Neuronal stem cell (in vitro differentiated cells): Measurements from ENCODE around the gene DTD2.

Experiments
- DNase-seq: peaks from one replicate; pipeline ENCODE4 v3.0.0-alpha.2; 2013; ENCODE audit warnings: low spot score
- H2AFZ ChIP-seq: one replicate; pipeline ENCODE4 v1.6.1; 2013; ENCODE audit warnings: mild to moderate bottlenecking, low read length, inconsistent platforms
- H2AK5ac ChIP-seq: 2 replicates; pipeline ENCODE4 v1.6.1; 2013; ENCODE audit warnings: low read depth, mild to moderate bottlenecking, inconsistent platforms, low read length, moderate library complexity, mixed read lengths
- H2BK120ac ChIP-seq: 2 replicates; pipeline ENCODE4 v1.6.1; 2013; ENCODE audit warnings: low read depth, mild to moderate bottlenecking, inconsistent platforms, low read length, moderate library complexity, mixed read lengths
- H2BK12ac ChIP-seq: one replicate; pipeline ENCODE4 v1.6.1; 2013; ENCODE audit warnings: low read length, inconsistent platforms
- H2BK15ac ChIP-seq: 2 replicates; pipeline ENCODE4 v1.6.1; 2013; ENCODE audit warnings: mild to moderate bottlenecking, low read length, inconsistent platforms, mixed read lengths
- H2BK5ac ChIP-seq: one replicate; pipeline ENCODE4 v1.6.1; 2013; ENCODE audit warnings: inconsistent platforms, mild to moderate bottlenecking, low read length, moderate library complexity
- H3K14ac ChIP-seq: one replicate; pipeline ENCODE4 v1.6.1; 2013; ENCODE audit warnings: low read length, inconsistent platforms
- H3K18ac ChIP-seq: 2 replicates; pipeline ENCODE4 v1.6.1; 2013; ENCODE audit warnings: low read length, inconsistent platforms
- H3K23ac ChIP-seq: 2 replicates; pipeline ENCODE4 v1.6.1; 2013; ENCODE audit warnings: low read depth, mild to moderate bottlenecking, mixed read lengths, low read length, inconsistent platforms; ENCODE audit not compliant: poor library complexity
- H3K27ac ChIP-seq: replicated peaks from 3 replicates; pipeline ENCODE4 v1.5.1; 2013; ENCODE audit warnings: low read length, inconsistent platforms
- H3K27me3 ChIP-seq, 3 experiments: 2 replicates each; pipeline ENCODE4 v1.6.1; 2013; ENCODE audit warnings: low read length in 3 of 3, mild to moderate bottlenecking in 2 of 3, inconsistent platforms in 1 of 3, low read depth in 1 of 3, mixed read lengths in 1 of 3, moderate library complexity in 1 of 3; ENCODE audit not compliant: control insufficient read depth in 3 of 3, insufficient read depth in 3 of 3
- H3K36me3 ChIP-seq, 2 donors: replicated peaks in 1 of 2; 2 replicates each; pipeline ENCODE4 v1.6.1; 2013; ENCODE audit warnings: low read length in 2 of 2; ENCODE audit not compliant: control insufficient read depth in 2 of 2, insufficient read depth in 2 of 2
- H3K4ac ChIP-seq: 2 replicates; pipeline ENCODE4 v1.6.1; 2013; ENCODE audit warnings: inconsistent platforms, mild to moderate bottlenecking, low read length, moderate library complexity
- H3K4me1 ChIP-seq, 2 donors: 1 replicate in 1 of 2; 2 replicates in 1 of 2; pipeline ENCODE4 v1.6.1; 2013; ENCODE audit warnings: low read length in 2 of 2, low read depth in 1 of 2; ENCODE audit not compliant: control insufficient read depth in 2 of 2, insufficient read depth in 1 of 2
- H3K4me2 ChIP-seq: one replicate; pipeline ENCODE4 v1.6.1; 2013; ENCODE audit warnings: mild to moderate bottlenecking, low read length, inconsistent platforms; ENCODE audit not compliant: insufficient read depth, poor library complexity, severe bottlenecking
- H3K4me3 ChIP-seq, 2 donors: 2 replicates each; pipeline ENCODE4 v1.5.1; 2013; ENCODE audit warnings: low read length in 2 of 2, mild to moderate bottlenecking in 2 of 2, inconsistent platforms in 1 of 2, moderate library complexity in 1 of 2
- H3K79me1 ChIP-seq: one replicate; pipeline ENCODE4 v1.6.1; 2013; ENCODE audit warnings: low read depth, mild to moderate bottlenecking, inconsistent platforms, low read length, moderate library complexity
- H3K9ac ChIP-seq: one replicate; pipeline ENCODE4 v1.6.1; 2013; ENCODE audit warnings: mild to moderate bottlenecking, low read depth, low read length, inconsistent platforms; ENCODE audit not compliant: poor library complexity
- H3K9me3 ChIP-seq, 2 donors: replicated peaks in 1 of 2; 2 replicates each; pipeline versions ENCODE3 to v1.6.1; 2013; ENCODE audit warnings: low read length in 2 of 2, mild to moderate bottlenecking in 2 of 2, inconsistent platforms in 1 of 2, low read depth in 1 of 2, mixed read lengths in 1 of 2, moderate library complexity in 1 of 2; ENCODE audit not compliant: control insufficient read depth in 2 of 2, insufficient read depth in 1 of 2
- H4K8ac ChIP-seq: one replicate; pipeline ENCODE4 v1.6.1; 2013; ENCODE audit warnings: low read depth, mild to moderate bottlenecking, inconsistent platforms, low read length, moderate library complexity
- H4K91ac ChIP-seq: one replicate; pipeline ENCODE4 v1.6.1; 2013; ENCODE audit warnings: low read length, low read depth, mild to moderate bottlenecking, inconsistent platforms; ENCODE audit not compliant: poor library complexity
- WGBS, 2 donors: extraction: QIAGEN DNeasy Blood & Tissue Kit; methylation state at CpG; one replicate each; pipeline ENCODE4 v1.1.7; 2013; ENCODE audit warnings: missing lambda C conversion rate in 2 of 2, mixed read lengths in 1 of 2; ENCODE audit not compliant: insufficient read length in 2 of 2, insufficient replicate concordance in 1 of 2; ENCODE audit errors: extremely low coverage in 2 of 2; 5-methylcytosine and 5-hydroxymethylcytosine counted together

The DTD2 gene

DNA sequence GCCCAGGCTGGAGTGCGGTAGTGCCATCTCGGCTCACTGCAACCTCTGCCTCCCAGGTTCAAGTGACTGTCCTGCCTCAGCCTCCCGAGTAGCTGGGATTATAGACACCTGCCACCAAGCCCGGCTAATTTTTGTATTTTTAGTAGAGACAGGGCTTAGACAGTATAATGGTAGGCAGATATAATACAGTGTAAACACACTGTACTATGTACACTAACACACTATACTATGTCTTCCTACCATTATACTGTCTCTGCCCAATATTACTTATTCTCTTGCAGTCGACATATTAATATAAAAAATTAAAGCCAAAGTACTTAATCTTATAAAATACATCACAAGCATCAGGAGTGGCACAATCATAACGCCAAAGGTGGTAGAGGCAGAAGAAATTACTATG is 15.0 kb downstream of the DTD2 start:
- Histone ChIP-seq H2AFZ (no peak overlapping the region), H3K79me1 (no peaks in the 10 kb centered on the region), H2BK15ac (no peak overlapping the region), H3K9ac (no peak overlapping the region), H3K36me3 (peaks cover 0 to 11% of the 10 kb centered on the region in 2 donors), H3K4me3 (no peak overlapping the region), H4K91ac (no peak overlapping the region), H3K18ac (no peak overlapping the region), H2BK12ac (no peak overlapping the region), H3K4ac (no peak overlapping the region), H2BK5ac (no peak overlapping the region), H3K23ac (no peak overlapping the region), H3K9me3 (peaks cover 0 to 7% of the 10 kb centered on the region in 2 donors), H3K27me3 (no peaks in the 10 kb centered on the region), H2AK5ac (no peak overlapping the region), H3K27ac (no peak overlapping the region), H3K4me2 (no peak overlapping the region), H2BK120ac (no peak overlapping the region), H3K4me1 (peaks cover 0 to 9% of the 10 kb centered on the region in 2 donors), H3K14ac (no peak overlapping the region), H4K8ac (no peak overlapping the region)
- WGBS, 2 donors, result no CpG with 5 or more reads among the region's 6 CpGs
- DNase-seq, result no peak

DNA sequence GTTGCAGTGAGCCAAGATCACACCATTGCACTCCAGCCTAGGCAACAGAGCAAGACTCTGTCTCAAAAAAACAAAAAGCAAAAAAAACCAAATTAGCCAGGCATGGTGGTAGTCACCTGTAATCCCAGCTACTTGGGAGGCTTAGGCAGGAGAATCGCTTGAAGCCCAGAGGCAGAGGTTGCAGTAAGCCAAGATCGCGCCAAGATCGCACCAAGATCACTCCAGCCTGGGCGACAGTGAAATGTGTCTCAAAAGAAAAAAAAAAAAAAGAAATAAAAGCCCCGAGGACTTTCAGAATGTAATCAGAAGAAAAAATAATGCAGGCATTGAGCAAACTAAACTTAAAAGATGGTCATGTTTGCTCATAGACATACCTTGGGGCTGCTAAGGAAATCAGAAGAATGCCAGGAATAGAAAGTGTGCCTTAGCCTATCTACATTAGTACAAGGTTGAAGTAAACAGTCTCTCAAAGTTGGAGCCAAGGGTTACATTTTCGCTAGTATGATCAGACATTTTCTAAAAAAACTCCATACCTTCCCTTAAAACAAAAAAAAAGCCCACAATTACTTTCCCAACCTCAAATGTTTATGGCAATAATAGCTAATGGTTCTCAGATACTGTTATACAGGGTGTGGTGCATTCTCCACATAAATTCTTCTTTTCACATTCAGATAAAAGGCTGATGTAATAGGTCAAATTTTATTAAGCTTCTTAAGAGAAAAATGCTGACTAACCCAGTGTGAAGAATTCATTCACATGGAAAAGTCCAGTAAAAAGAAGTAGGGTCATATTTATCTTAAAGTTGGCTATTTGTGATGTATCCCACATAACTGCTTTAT is 15.8 kb downstream of the DTD2 start:
- H2BK15ac ChIP-seq, result no peak overlapping the region
- no peaks in the 10 kb centered on the region for H3K79me1 ChIP-seq
- H3K4me3 ChIP-seq, result no peak overlapping the region
- H2BK5ac ChIP-seq, result no peak overlapping the region
- H4K91ac ChIP-seq, result no peak overlapping the region
- H3K27ac ChIP-seq, result no peak overlapping the region
- H2AFZ ChIP-seq, result no peak overlapping the region
- no peak overlapping the region for H3K9ac ChIP-seq
- H3K23ac ChIP-seq, result no peak overlapping the region
- H3K9me3 ChIP-seq, result peaks cover 0 to 7% of the 10 kb centered on the region in 2 donors
- H3K4ac ChIP-seq, result no peak overlapping the region
- WGBS, 2 donors, result no CpG with 5 or more reads among the region's 7 CpGs
- no peak overlapping the region for H3K4me2 ChIP-seq
- H3K14ac ChIP-seq, result no peak overlapping the region
- H2BK120ac ChIP-seq, result no peak overlapping the region
- H4K8ac ChIP-seq, result no peak overlapping the region
- H3K18ac ChIP-seq, result no peak overlapping the region
- no peak overlapping the region for H2AK5ac ChIP-seq
- no peaks in the 10 kb centered on the region for H3K27me3 ChIP-seq
- DNase-seq, result no peak
- H2BK12ac ChIP-seq, result no peak overlapping the region
- peaks cover 0 to 9% of the 10 kb centered on the region in 2 donors for H3K4me1 ChIP-seq
- H3K36me3 ChIP-seq, result peaks cover 0 to 3% of the 10 kb centered on the region in 2 donors

DNA sequence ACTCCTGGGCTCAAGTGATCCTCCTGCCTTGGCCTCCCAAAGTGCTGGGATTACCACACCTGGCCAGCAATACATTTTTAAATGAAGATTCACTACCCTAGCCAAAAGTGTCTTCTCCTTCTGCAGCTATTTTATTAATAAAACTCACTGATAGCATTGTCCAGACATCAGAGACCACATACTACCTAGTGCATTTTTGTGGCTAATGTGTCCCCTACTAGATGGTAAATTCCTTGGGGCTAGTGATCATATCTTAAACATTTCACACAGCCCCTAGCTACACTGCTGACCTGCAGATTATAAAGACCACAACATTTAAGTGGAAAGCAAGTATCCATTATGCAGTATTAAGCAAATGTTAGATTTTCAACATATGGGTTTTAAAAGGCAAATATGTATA is 17.0 kb downstream of the DTD2 start:
- no peak for DNase-seq
- no peak overlapping the region for H3K23ac ChIP-seq
- no peak overlapping the region for H2BK12ac ChIP-seq
- peak overlapping the region; percentile 69 for H2AFZ ChIP-seq
- H3K14ac ChIP-seq, result no peak overlapping the region
- no peak overlapping the region for H3K4ac ChIP-seq
- H2AK5ac ChIP-seq, result no peak overlapping the region
- no peak overlapping the region for H3K27ac ChIP-seq
- H3K9me3 ChIP-seq, result peaks cover 0 to 7% of the 10 kb centered on the region in 2 donors
- H3K4me3 ChIP-seq, result no peak overlapping the region
- H3K79me1 ChIP-seq, result no peaks in the 10 kb centered on the region
- H2BK15ac ChIP-seq, result no peak overlapping the region
- no peak overlapping the region for H4K91ac ChIP-seq
- no peak overlapping the region for H4K8ac ChIP-seq
- H3K18ac ChIP-seq, result no peak overlapping the region
- H3K4me2 ChIP-seq, result no peak overlapping the region
- no peaks in the 10 kb centered on the region for H3K36me3 ChIP-seq
- no peaks in the 10 kb centered on the region for H3K27me3 ChIP-seq
- H2BK120ac ChIP-seq, result no peak overlapping the region
- no peak overlapping the region for H3K9ac ChIP-seq
- peaks cover 0 to 9% of the 10 kb centered on the region in 2 donors for H3K4me1 ChIP-seq
- H2BK5ac ChIP-seq, result no peak overlapping the region

DNA sequence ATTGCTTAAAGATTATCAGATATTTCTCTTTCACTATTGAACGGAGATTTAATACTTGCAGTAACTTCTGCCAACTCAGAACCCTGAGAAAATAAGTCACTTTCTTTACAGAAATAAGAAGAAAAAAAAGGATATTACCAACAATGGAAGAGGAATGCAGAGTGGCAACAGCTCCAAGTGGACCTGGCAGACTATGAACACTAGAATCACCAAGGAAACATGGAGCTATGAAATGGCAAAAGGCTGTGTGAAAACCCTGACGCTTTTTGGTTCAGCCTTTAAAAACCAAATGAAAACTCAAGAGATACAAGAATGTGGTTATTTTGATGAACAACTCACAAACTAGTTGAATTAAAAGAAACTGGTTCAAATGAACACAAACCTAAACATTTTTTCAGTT is 17.7 kb downstream of the DTD2 start:
- H2AFZ ChIP-seq, result peak overlapping the region; percentile 69
- no peak overlapping the region for H3K4ac ChIP-seq
- no peak overlapping the region for H3K14ac ChIP-seq
- H4K91ac ChIP-seq, result no peak overlapping the region
- no peak overlapping the region for H2AK5ac ChIP-seq
- H3K9me3 ChIP-seq, result peaks cover 0 to 7% of the 10 kb centered on the region in 2 donors
- no peak overlapping the region for H2BK120ac ChIP-seq
- no peak overlapping the region for H2BK12ac ChIP-seq
- no peak overlapping the region for H2BK5ac ChIP-seq
- no peak overlapping the region for H3K9ac ChIP-seq
- no peak overlapping the region for H3K4me2 ChIP-seq
- no peaks in the 10 kb centered on the region for H3K36me3 ChIP-seq
- peaks cover 0 to 9% of the 10 kb centered on the region in 2 donors for H3K4me1 ChIP-seq
- no CpG with 5 or more reads among the region's 2 CpGs for WGBS, 2 donors
- H3K27me3 ChIP-seq, result no peaks in the 10 kb centered on the region
- no peak overlapping the region for H3K18ac ChIP-seq
- no peak overlapping the region for H3K27ac ChIP-seq
- no peak overlapping the region for H2BK15ac ChIP-seq
- no peak overlapping the region for H4K8ac ChIP-seq
- no peak overlapping the region for H3K4me3 ChIP-seq
- DNase-seq, result no peak
- no peaks in the 10 kb centered on the region for H3K79me1 ChIP-seq
- H3K23ac ChIP-seq, result no peak overlapping the region
